Brain pericyte (primary cell): ENCODE measurements around the gene R3HDM2.
"Not testable (repeated sequence)": the region's sequence is repeated elsewhere in the genome, so short reads cannot be mapped to it uniquely, and the experiment has no call there.

Source experiments
- DNase-seq: peaks from one replicate; pipeline ENCODE4 v3.0.0-alpha.2; 2012; ENCODE audit warnings: low read depth, low spot score

Gene R3HDM2

DNA sequence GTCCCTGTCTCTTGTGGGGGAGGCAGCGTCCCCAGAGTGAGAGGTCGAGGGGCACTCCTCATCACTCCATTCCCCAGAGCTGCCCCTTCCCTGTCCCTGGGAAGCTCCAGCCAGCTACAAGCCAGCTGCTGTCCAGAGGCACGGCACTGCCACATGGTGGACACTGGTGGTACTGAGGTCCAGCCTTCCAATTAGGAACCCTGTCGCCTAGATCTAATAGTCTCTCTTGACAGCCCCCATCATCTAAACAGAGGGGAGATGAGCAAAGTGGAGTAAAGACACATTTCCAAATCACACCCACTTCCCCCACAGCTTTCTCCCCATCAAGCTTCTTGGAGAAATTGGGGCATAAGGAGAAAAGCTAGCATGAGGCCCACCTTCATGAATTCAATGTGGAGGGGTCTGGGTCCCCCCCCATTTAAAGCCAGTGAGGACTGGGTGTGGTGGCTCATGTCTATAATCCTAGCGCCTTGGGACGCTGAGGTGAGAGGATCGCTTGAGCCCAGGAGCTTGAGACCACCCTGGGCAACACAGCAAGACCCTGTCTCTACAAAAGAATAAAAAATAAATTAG, 22.2 kb upstream of the R3HDM2 start:
- DNase-seq, result no peak

DNA sequence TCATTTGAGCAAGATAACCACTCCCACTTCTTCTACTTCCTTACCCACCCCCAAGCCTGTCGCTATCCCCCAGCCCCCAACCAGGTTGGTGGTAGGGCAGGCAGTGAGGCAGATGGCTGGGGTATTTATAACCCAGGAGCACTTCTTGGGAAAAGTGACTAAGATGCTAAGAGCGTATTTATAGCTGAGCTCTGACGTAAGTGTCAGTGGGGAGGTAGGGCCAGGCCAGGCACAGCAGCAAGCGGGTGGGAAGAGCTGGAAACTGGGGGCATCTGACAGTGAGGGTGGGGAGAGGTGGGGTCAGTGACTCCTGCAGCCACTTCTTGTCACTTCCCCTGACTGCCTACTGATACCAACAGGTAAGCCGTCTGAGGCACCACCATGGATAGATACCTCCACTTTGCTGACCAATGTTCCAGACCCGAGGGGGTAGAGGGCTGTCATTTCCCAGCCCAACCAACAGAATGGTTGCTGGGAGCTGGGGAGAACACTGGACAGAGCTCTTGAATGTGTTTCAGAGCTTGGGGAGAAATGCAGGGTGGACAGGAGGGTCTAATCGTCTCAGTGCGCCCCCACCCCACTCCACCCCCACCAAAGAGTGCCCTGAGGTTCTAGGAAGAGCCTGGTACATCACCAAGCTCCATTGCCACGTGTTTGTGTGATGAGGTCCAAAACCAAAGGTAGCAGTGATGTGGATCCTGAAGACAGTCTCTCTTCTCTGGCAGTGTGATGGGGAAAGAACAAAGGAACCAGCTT, 21.5 kb upstream of the R3HDM2 start:
- DNase-seq, result no peak

DNA sequence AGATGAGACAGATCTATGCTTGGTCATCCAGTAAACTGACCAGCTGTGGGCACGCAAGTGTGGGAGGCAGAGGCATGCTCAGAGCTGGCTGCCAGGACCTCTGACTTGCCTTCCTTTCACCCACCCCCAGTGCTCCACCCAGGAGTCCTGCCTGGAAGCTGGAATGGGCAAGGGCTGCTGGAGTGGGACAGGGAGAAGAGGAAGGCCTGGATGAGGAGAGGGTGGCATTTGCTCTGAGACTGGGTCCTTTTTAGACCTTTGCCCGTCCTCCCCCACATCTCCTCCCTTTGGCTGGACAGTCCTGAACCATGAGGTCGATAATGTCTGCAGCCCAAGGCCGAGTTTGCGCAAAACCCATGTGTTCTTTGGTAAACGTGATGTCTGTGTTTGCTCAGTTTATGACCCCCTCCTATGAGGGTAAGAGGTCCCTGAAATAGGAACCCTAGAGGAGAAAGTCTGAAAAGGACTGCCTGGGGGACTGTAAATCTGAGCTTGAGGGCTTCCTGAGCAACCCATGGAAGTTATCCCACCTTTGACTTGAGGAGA, 20.5 kb upstream of the R3HDM2 start:
- no peak for DNase-seq

DNA sequence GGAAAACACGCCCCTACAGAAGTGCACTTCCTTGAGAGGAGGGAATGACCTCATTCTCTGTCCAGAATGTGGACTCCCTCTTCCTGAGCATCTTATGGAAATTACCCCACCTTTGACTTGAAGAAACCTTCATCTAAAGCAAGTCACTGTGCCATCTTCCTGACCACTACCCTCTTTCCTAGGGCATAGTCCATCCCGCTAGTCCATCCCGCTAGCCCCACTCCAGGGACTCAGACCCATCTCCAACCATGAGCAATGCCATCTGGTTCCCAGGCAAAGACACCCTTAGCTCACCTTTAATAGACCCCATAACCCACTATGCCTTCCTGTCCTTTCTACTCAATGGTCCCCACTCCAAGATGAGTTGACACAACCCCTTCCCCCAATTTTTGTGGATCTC, 19.2 kb upstream of the R3HDM2 start:
- no peak for DNase-seq

DNA sequence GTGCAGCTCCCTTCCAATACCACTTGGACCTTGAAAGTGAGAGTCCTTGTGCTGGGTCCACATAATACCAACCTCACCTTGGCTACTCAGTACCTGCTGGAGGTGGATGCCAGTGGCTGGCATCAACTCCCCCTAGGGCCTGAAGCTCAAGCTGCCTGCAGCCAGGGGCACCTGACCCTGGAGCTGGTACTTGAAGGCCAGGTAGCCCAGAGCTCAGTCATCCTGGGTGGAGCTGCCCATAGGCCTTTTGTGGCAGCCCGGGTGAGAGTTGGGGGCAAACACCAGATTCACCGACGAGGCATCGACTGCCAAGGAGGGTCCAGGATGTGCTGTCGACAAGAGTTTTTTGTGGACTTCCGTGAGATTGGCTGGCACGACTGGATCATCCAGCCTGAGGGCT, 18.5 kb upstream of the R3HDM2 start:
- DNase-seq, result no peak

DNA sequence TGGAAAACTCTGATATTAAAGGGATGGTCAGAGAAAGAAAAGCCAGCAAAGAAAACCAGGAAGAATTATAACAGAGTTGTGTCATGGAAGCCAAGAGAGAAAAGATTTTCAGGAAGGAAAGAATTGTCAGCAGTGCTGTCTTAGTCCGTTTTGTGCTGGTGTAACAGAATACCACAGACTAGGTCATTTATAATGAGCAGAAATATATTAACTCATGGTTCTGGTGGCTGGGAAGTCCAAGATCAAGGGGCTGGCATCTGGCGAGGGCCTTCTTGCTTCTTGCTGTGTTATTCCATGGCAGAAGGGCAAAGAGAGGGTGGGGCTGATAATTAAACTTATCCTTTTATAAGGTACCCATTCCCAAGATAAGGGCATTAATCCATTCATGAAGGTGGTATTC, 17.8 kb upstream of the R3HDM2 start:
- DNase-seq, result no peak

DNA sequence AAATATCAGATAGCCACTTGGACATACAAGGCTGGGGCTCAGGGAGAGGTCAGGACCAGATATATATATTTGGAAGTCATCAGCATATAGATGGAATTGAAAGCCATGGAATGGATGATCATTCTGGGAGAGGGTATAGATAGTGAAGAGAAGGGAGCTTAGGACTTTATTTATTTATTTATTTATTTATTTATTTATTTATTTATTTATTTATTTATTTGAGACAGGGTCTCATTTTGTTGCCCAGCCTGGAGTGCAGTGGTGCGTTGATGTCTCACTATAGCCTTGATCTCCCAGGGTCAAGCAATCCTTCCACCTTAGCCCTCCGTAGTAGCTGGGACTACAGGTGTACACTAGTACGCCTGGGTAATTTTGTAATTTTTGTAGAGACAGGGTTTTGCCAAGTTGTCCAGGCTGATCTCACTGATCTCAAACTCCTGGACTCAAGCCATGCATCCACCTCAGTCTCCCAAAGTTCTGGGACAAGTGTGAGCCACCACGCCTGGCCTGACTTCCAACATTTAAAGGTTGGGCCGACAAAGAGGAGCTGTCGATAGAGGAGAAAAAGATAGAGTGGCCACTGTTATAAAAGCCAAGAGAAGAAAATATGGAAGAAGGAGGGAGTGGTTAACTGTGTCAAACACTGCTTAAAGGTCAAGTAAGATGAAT, 15.6 kb upstream of the R3HDM2 start:
- no peak for DNase-seq

DNA sequence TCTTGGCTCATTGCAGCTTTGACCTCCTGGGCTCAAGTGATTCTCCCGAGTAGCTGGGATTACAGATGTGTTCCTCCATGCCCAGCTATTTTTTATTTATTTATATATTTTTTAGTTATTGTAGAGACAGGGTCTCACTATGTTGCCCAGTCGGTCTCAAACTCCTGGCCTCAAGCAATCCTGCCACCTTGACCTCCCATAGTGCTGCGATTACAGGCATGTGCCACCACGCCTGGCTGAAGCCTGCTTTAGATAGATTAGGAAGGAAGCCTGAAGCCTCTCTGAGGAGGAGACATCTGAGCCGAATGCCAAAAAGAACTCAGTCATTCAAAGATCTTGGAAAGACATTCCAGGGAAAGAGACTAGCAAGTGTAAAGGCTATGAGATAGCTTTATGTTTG, 13.9 kb upstream of the R3HDM2 start:
- no peak for DNase-seq

DNA sequence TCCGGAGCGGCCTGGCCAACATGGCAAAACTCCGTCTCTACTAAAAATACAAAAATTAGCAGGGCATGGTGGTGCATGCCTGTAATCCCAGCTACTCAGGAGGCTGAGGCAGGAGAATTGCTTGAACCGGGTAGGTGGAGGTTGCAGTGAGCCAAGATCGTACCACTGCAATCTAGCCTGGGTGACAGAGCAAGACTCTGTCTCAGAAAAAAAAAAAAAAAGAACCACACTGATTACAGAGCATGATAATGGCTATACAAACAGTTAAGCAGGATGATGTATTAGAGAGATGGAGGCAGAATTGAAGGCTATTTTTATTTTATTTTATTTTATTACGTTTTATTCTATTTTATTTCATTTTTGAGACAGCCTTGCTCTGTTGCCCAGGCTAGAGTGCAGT, 13.5 kb upstream of the R3HDM2 start:
- DNase-seq, result not testable (repeated sequence)

DNA sequence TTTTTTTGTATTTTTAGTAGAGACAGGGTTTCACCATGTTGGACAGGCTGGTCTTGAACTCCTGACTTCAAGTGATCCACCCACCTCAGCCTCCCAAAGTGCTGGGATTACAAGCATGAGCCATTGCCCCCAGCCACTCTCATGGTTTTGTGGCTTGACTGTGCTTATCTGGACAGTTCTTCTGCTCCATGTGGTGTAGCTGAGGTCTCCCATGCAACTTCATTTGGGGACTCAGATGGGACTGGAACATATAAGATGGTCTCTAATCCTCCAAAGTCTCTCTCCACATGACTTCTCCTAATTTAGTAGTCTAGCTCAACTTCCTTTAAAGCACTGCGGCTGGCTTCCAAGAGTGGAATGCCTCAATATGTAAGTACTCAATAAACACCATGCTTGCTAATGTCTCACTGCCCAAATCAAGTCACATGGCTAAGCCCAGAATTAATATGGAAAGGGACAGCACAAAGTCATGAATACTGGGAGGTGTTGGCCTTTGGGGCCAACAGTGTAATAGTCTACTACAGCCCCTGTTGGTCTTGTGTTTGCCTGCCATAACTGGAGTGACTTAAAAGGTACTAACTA, 11.1 kb upstream of the R3HDM2 start:
- no peak for DNase-seq

DNA sequence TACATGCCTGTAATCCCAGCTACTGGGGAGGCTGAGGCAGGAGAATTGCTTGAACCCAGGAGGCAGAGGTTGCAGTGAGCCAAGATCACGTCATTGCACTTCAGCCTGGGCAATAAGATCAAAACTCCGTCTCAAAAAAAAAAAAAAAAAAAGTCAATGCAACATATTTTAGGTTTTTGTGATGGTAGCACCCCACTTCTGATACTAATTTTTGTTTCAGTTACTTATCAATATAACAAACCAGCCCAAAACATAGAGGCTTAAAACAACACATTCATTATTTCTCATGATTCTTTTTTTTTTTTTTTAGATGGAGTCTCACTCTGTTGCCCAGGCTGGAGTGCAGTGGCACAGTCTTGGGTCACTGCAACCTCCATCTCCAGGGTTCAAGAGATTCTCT, 10.6 kb upstream of the R3HDM2 start:
- not testable (repeated sequence) for DNase-seq

DNA sequence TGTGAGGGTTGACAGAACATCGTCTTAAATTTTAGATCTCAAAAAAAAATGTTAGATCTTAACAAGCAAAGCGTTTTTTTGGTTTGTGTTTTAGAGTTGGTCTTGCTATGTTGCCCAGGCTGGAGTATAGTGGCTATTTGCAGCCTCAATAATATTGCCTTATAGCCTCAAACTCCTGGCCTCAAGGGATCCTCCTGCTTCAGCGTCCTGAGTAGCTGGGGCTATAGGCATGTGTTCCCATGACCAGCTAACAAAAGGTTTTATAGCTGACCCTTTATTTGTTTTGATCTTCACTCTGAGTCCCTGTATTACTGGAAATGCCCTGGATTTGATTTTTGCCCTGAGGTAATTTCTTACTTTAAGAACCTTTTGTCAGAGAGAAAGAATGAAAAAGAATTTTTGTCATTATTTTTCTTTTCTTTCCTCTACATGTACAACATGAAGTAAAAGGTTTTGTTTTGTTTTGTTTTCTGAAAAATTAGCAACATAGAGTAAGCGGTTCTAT, 9.0 kb upstream of the R3HDM2 start:
- no peak for DNase-seq

DNA sequence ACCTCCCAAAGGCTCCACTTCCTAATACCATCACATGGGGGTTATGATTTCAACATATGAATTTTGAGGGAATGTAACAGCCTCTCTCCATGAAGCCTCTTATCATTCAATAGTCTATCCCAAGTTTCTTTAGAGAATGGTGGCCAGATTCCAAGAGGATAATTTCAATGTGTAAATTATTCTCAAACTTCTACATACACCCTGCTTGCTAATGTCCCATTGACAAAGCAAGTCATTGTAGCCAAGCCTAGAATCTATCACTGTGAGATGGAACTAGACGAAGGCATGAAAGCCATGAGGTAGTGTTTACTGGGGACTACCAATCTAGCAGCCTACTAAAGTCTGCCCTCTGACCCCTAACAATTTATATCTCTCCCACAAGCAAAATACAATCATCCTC, 7.6 kb upstream of the R3HDM2 start:
- no peak for DNase-seq

DNA sequence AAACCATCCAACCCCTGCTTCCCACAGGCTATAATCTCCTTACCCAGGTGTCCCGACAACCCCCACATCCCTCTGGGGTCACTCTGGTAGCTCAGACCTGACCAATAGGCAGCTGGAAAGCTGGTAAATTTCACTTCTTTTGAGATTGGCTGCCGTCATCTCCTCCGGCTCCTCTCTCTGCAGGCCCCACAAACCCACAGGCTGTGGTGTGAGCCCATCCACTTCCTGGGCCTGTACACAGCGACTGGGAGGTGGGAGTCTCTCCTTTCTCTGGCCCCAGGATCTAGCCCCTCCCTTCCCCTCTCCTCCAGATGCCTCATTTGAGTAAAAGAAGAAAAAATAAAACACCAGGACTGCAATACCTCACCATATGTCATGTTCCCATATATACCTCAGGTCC, 4.5 kb upstream of the R3HDM2 start:
- DNase-seq, result no peak

DNA sequence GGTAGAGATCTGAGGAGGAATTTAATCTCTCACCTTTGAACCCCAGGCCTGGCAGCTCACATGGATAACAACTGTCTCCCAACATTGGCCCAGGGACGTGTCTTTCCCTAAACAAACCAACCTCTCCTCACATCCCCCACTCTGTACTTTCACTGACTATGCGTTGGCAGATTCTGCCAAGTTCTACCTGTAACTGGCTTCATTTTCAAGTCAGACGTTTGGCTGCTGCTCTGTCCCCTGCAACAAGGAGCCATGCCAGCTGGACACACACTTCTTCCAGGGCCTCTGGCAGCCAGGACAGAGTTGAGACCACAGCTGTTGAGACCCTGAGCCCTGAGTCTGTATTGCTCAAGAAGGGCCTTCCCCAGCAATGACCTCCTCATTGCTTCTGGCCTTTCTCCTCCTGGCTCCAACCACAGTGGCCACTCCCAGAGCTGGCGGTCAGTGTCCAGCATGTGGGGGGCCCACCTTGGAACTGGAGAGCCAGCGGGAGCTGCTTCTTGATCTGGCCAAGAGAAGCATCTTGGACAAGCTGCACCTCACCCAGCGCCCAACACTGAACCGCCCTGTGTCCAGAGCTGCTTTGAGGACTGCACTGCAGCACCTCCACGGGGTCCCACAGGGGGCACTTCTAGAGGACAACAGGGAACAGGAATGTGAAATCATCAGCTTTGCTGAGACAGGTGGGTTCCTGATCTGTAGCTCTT, 3.8 kb upstream of the R3HDM2 start, which contains the start of gene INHBC:
Gene INHBC, plus strand, starts transcription at position 268 of the 707 bp plus-strand sequence. Its CDS starts 103 bp downstream, at position 371.
- no peak for DNase-seq

DNA sequence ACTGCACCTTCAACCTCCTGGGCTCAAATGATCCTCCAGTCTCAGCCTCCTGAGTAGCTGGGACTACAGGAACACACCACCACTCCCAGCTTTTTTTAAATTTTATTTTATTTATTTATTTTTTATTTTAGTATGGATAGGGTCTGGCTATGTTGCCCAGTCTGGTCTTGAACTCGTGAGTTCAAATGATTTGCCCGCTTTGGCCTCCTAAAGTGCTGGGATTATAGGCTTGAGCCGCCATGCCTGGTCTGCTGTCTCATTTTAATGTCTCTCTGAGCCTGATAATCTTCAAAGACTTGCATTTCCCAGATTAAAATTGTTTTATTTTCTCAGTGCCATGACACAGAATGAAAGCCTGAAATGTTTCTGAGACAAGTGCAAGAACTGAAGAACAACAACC, 2.5 kb upstream of the R3HDM2 start:
- DNase-seq, result no peak

DNA sequence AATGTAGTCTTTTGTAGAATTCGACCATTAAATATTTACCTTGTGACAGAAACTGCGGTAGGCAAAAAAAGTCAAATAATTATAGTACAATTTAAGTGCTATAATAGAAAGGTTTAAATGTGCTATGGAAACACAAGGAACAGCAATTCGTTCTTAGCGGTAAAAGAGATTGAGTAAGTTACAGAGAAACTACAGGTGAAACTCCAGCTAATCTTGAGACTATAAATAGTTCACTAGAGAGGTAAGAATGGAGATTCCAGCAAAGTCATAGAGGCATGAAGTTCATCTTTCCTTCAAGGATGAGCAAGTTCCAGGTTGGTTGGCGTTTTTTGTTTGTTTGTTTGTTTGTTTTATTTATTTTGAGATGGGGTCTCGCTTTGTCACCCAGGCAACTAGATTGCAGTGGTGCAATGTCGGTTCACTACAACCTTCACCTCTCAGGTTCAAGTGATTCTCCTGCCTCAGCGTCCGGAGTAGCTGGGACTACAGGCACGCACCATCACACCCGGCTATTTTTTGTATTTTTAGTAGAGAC, 878 bp upstream of the R3HDM2 start:
- no peak for DNase-seq

DNA sequence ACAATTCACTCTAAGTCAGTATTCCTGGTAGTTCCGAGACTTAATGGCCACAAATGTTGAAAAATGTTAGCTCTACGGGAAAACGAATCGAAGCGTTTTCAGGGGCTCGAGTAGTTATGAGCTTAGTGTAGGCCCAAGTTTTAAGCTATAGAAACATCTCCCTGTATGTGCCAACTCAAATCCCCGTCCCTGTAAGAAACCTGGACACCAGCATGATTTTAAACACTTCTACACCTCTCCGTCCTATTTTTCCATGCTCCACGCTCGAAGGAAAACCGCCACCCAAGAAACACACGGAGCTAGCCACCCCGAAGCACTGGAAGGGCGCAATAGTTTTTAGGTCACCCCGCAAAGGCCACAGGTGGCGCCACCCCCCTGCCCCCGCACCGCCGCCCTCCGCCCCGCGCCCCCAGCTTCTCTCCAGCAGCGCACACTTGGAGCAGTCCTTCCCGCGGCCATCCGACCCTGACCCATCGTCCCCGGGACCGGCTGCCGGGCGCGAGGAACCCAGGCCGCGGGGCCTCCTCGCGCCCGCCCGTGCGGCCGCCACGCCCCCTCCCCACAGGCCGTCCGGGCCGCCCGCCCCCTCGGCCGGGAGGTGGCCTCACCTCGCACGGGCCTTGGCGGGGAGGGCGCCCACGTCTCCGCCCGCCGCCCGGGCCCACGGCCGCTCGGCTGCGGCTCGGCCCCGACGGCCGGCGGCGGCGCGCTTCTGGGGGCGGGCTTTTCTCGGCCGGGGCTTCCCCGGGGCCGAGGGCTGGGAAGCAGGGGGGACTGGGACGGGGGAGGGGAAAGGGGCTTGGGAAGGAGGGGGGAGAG, 522 bp downstream of the R3HDM2 start:
- peak; percentile 17 for DNase-seq

DNA sequence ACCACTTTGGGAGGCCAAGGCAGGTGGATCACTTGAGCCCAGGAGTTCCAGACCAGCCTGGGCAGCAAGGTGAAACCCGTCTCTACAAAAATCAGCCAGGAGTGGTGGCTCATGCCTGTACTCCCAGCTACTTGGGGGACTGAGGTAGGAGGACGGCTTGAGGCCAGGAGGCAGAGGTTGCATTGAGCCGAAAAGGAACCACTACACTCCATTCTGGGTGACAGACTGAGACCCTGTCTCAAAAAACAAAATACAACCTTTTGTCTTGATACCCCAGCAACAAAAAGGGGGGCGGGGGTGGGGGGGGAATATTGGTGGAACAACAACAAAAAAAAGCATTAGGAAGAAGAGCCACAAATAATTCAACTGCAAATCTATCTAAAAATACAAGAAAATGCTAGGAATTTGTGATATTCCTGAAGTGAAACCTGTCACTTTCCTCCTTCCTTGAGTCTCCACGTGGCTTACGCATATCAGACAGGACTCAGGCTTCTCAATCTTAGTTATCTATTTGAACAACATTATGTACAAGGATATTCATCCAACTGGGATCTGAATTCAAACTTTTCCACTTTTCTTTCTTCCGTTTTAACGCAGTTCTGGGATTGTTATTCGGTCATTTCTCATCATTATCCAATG, 1.3 kb downstream of the R3HDM2 start:
- DNase-seq, result no peak

DNA sequence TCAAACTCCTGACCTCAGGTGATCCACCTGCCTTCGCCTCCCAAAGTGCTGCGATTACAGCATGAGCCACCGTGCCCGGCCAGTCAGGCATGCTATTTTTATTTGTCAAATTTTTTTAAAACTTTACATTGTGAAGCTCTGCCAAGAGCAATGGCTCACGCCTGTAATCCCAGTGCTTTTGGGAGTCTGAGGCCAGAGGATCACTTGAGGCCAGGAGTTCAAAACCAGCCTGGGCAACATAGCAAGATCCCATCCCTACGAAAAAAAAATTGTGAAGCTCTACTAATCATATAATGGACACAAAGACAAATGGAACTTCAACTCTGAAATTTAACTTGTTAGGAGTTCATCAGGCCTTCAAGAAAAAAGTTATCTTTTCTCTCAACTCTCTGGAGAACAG, 1.9 kb downstream of the R3HDM2 start:
- no peak for DNase-seq
